Esophagus muscularis mucosa (tissue), 3 donors: ENCODE results near the gene CUL3.

ENCODE experiments used
- EP300 ChIP-seq: sonication (generic); formaldehyde crosslinking; IDR thresholded peaks from one replicate; pipeline ENCODE4 v1.6.1; 2017; ENCODE audit warnings: antibody characterized with exemption
- TF ChIP-seq, protein P1 (sequence below), 3 experiments: fragments of 200-600 bp in 2 of 3; fragments of 450-650 bp in 1 of 3; sonication (generic) in 2 of 3; IDR thresholded peaks; one replicate each; pipeline ENCODE4 v1.5.1; 2017 to 2019; ENCODE audit warnings: antibody characterized with exemption in 3 of 3, mild to moderate bottlenecking in 2 of 3, moderate library complexity in 1 of 3

DNA sequence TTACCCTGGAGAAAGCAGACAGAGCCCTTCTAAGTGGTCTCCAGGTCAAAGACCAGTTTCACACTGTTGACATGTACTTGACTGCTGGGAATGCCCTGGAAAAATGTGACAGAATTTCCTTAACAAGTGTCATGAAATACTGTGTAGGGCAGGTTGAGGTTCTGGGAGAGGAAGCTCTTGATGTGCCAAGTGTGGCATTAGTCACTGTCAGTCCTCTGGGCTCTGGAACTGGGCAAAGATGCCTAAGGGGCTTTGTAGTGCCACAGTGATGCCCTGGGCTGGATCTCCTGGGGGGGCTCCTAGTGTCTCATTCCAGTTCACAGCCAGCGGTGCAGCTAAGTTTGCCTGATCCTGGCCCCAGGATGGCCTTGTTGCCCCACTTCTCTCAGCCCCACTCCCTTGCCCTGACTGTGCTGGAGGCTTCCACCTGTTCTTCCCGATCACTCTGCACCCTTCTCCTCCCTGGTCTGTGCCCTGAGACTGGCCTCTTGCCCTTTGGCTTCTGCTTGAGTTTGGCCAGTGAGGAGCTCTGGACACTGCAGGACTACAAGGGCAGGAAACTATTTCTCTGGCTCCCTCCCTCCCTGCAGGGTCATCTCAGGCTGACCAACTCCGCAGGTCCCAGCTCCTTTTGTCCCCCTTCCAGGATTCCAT lies 156.2 kb downstream of the CUL3 start:
- no peak for TF ChIP-seq EP300
- TF ChIP-seq, protein P1, sequence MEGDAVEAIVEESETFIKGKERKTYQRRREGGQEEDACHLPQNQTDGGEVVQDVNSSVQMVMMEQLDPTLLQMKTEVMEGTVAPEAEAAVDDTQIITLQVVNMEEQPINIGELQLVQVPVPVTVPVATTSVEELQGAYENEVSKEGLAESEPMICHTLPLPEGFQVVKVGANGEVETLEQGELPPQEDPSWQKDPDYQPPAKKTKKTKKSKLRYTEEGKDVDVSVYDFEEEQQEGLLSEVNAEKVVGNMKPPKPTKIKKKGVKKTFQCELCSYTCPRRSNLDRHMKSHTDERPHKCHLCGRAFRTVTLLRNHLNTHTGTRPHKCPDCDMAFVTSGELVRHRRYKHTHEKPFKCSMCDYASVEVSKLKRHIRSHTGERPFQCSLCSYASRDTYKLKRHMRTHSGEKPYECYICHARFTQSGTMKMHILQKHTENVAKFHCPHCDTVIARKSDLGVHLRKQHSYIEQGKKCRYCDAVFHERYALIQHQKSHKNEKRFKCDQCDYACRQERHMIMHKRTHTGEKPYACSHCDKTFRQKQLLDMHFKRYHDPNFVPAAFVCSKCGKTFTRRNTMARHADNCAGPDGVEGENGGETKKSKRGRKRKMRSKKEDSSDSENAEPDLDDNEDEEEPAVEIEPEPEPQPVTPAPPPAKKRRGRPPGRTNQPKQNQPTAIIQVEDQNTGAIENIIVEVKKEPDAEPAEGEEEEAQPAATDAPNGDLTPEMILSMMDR (IDR thresholded peaks at IDR 0.05) = no peak
